CD14-positive monocyte (primary cell): ENCODE measurements around the gene THSD4. TPM values are rescaled to one million over a fixed set of nuclear protein-coding genes. Genes with fewer than 3 reads are reported as not detected.

ENCODE experiments used
- DNase-seq, 3 donors: peaks; one replicate each; pipeline ENCODE4 v3.0.0-alpha.2; 2011 to 2022
- H2AFZ ChIP-seq: 2 replicates; pipeline ENCODE4 v1.6.0; 2012; ENCODE audit warnings: mild to moderate bottlenecking, low read depth, low read length, inconsistent platforms; ENCODE audit not compliant: insufficient read depth, poor library complexity, severe bottlenecking
- H3K27ac ChIP-seq, 2 donors: 1 replicate in 1 of 2; 2 replicates in 1 of 2; pipeline ENCODE4 v1.5.1; 2012 to 2013; ENCODE audit warnings: low read length in 2 of 2, control low read depth in 1 of 2, inconsistent platforms in 1 of 2, low read depth in 1 of 2, mild to moderate bottlenecking in 1 of 2
- H3K27me3 ChIP-seq, 2 donors: one replicate each; pipeline versions ENCODE4 v1.6.0 to v1.6.1; 2011 to 2013; ENCODE audit warnings: low read length in 2 of 2; ENCODE audit not compliant: control insufficient read depth in 2 of 2, insufficient read depth in 2 of 2
- H3K36me3 ChIP-seq, 2 donors: replicated peaks in 1 of 2; 1 replicate in 1 of 2; 2 replicates in 1 of 2; pipeline versions ENCODE4 v1.5.1 to v1.6.1; 2012 to 2013; ENCODE audit warnings: low read length in 2 of 2, control low read depth in 1 of 2, inconsistent platforms in 1 of 2, mild to moderate bottlenecking in 1 of 2; ENCODE audit not compliant: insufficient read depth in 2 of 2, control insufficient read depth in 1 of 2
- H3K4me1 ChIP-seq, 2 donors: 1 replicate in 1 of 2; 2 replicates in 1 of 2; pipeline versions ENCODE4 v1.5.1 to v1.6.1; 2012 to 2013; ENCODE audit warnings: low read length in 2 of 2, control low read depth in 1 of 2, inconsistent platforms in 1 of 2, mild to moderate bottlenecking in 1 of 2, moderate library complexity in 1 of 2; ENCODE audit not compliant: insufficient read depth in 2 of 2, control insufficient read depth in 1 of 2
- H3K4me2 ChIP-seq: replicated peaks from 2 replicates; pipeline ENCODE3; 2012; ENCODE audit warnings: low read length, moderate library complexity, mild to moderate bottlenecking; ENCODE audit not compliant: poor library complexity, severe bottlenecking; ENCODE audit errors: extremely low read depth
- H3K4me3 ChIP-seq, 3 experiments: fragments of 200-600 bp in 1 of 3; sonication (generic) in 1 of 3; replicated peaks in 1 of 3; 1 replicate in 2 of 3; 2 replicates in 1 of 3; pipeline ENCODE4 v1.5.1; 2011 to 2013; ENCODE audit warnings: low read length in 3 of 3, mild to moderate bottlenecking in 3 of 3, control low read depth in 2 of 3, low read depth in 2 of 3, inconsistent platforms in 1 of 3, moderate library complexity in 1 of 3
- H3K79me2 ChIP-seq: 2 replicates; pipeline ENCODE4 v1.6.0; 2012; ENCODE audit warnings: mild to moderate bottlenecking, control low read depth, inconsistent platforms, low read length, moderate library complexity; ENCODE audit not compliant: insufficient read depth
- H3K9ac ChIP-seq: 2 replicates; pipeline ENCODE4 v1.6.0; 2017; ENCODE audit warnings: low read length, mild to moderate bottlenecking; ENCODE audit not compliant: insufficient read depth, poor library complexity, severe bottlenecking
- H3K9me3 ChIP-seq, 2 donors: replicated peaks in 1 of 2; 1 replicate in 1 of 2; 2 replicates in 1 of 2; pipeline versions ENCODE4 v1.5.1 to v1.6.1; 2012 to 2013; ENCODE audit warnings: low read length in 2 of 2, control low read depth in 1 of 2; ENCODE audit not compliant: control insufficient read depth in 1 of 2, insufficient read depth in 1 of 2
- H4K20me1 ChIP-seq: 2 replicates; pipeline ENCODE4 v1.6.0; 2012; ENCODE audit warnings: mild to moderate bottlenecking, low read length, control low read depth, moderate library complexity; ENCODE audit not compliant: insufficient read depth
- H3K27ac Mint-ChIP-seq, 7 donors: one replicate each; pipeline ENCODE4 v1.8.0; 2020; ENCODE audit warnings: mild to moderate bottlenecking in 7 of 7, mixed read lengths in 7 of 7, moderate library complexity in 6 of 7, inconsistent platforms in 2 of 7
- H3K27me3 Mint-ChIP-seq, 3 donors: one replicate each; pipeline ENCODE4 v1.8.0; 2021 to 2022; ENCODE audit warnings: low read depth in 3 of 3, mild to moderate bottlenecking in 3 of 3, mixed read lengths in 3 of 3, moderate library complexity in 3 of 3, inconsistent platforms in 1 of 3
- H3K36me3 Mint-ChIP-seq, 2 donors: one replicate each; pipeline ENCODE4 v1.8.0; 2020; ENCODE audit warnings: mixed read lengths in 2 of 2, inconsistent platforms in 1 of 2, mild to moderate bottlenecking in 1 of 2
- H3K4me1 Mint-ChIP-seq: one replicate; pipeline ENCODE4 v1.8.0; 2020; ENCODE audit warnings: mild to moderate bottlenecking, mixed read lengths
- H3K4me3 Mint-ChIP-seq, 2 donors: one replicate each; pipeline ENCODE4 v1.8.0; 2020; ENCODE audit warnings: mild to moderate bottlenecking in 2 of 2, mixed read lengths in 2 of 2, moderate library complexity in 1 of 2
- H3K9me3 Mint-ChIP-seq, 7 donors: one replicate each; pipeline ENCODE4 v1.8.0; 2020 to 2022; ENCODE audit warnings: mixed read lengths in 7 of 7, mild to moderate bottlenecking in 6 of 7, moderate library complexity in 6 of 7, inconsistent platforms in 2 of 7
- CTCF ChIP-seq: fragments of 200-600 bp; IDR thresholded peaks from one replicate; pipeline ENCODE4 v1.8.0; 2022; ENCODE audit warnings: antibody characterized with exemption, mild to moderate bottlenecking
- WGBS: methylation state at CpG from one replicate; pipeline ENCODE4 v1.1.5; 2013; ENCODE audit warnings: missing lambda C conversion rate; ENCODE audit not compliant: insufficient coverage; 5-methylcytosine and 5-hydroxymethylcytosine counted together
- intact Hi-C, 2 donors: fragments of 100-400 bp; cut with micrococcal nuclease; formaldehyde crosslinking; loops; one replicate each; pipeline versions ENCODE4 v1.15.0 to v1.15.1; 2023
- polyA plus RNA-seq, 3 donors: library from polyadenylated mRNA; depleted of rRNA in 1 of 3; unstranded in 2 of 3; stranded (reverse) in 1 of 3; fragments of 300-500 nt in 2 of 3; fragments of >200 nt in 1 of 3; fragmentation: Illumina TruSeq in 2 of 3; gene quantifications; 1 replicate in 2 of 3; 2 replicates in 1 of 3; pipeline ENCODE4 v1.2.3, GENCODE V29; 2012 to 2021

THSD4 gene
- polyA plus RNA-seq, 3 donors = not detected

DNA sequence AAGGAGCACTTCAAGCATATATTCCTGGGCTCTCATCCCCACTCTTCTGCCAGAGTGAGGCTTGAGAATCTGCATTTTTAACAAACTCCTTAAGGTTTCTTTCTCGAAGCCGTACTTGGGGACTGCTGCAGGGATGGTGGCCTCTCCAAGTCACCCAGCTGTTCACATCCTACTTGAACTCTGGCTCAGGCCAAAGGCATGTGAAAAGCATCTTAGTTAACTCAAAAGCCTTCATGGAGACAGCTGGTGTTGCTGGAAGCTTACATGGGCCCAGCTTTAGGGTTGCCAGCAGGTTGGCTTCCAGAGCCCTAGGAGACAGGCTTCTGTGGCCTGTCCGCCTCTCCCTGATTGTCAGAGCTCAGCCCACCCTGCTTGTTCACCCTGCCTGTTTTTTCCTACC lies 139.2 kb downstream of the THSD4 start:
- no peaks in the 10 kb centered on the region for H3K79me2 ChIP-seq
- no peak overlapping the region for H3K9ac ChIP-seq
- Mint-ChIP-seq H3K9me3 (peaks cover 0 to 4% (median 2%) of the 10 kb centered on the region in 7 donors), H3K27ac (no peak overlapping the region), H3K27me3 (peaks cover 0 to 9% (median 7%) of the 10 kb centered on the region in 3 donors), H3K36me3 (no peaks in the 10 kb centered on the region), H3K4me1 (no peaks in the 10 kb centered on the region), H3K4me3 (no peak overlapping the region)
- no peak overlapping the region for H3K4me3 ChIP-seq
- no peak for DNase-seq
- no peaks in the 10 kb centered on the region for H3K27me3 ChIP-seq
- H3K9me3 ChIP-seq = no peaks in the 10 kb centered on the region
- H3K36me3 ChIP-seq = no peaks in the 10 kb centered on the region
- WGBS = 96% methylated on average over 3 of the region's 3 CpGs
- H4K20me1 ChIP-seq = no peaks in the 10 kb centered on the region
- no peaks in the 10 kb centered on the region for H3K4me1 ChIP-seq
- H3K27ac ChIP-seq = no peak overlapping the region
- no peak overlapping the region for H3K4me2 ChIP-seq
- no peak overlapping the region for H2AFZ ChIP-seq
- intact Hi-C loops = loop anchor here in 1 of 2 donors (10.0 kb wide), 1 partner anchor 60 kb away; no protein-coding TSS in a partner anchor
- no peak for TF ChIP-seq CTCF

GRCh38 chr15:71256934-71257664 lies 141.8 kb downstream of the THSD4 start:
- H3K36me3 Mint-ChIP-seq = no peaks in the 10 kb centered on the region
- Histone ChIP-seq H3K9me3 (no peaks in the 10 kb centered on the region), H3K4me1 (no peaks in the 10 kb centered on the region), H2AFZ (no peak overlapping the region), H3K4me2 (no peak overlapping the region), H3K4me3 (no peak overlapping the region), H3K79me2 (no peaks in the 10 kb centered on the region), H3K27me3 (no peaks in the 10 kb centered on the region), H3K9ac (no peak overlapping the region), H3K27ac (no peak overlapping the region), H3K36me3 (no peaks in the 10 kb centered on the region), H4K20me1 (no peaks in the 10 kb centered on the region)
- peaks cover 0 to 6% (median 2%) of the 10 kb centered on the region in 7 donors for H3K9me3 Mint-ChIP-seq
- 94% methylated on average over 4 of the region's 5 CpGs for whole genome bisulfite sequencing
- DNase-seq = no peak
- no peak overlapping the region for H3K27ac Mint-ChIP-seq
- peaks cover 0 to 8% (median 7%) of the 10 kb centered on the region in 3 donors for H3K27me3 Mint-ChIP-seq
- no peak overlapping the region for H3K4me3 Mint-ChIP-seq
- no peak for TF ChIP-seq CTCF
- no peaks in the 10 kb centered on the region for H3K4me1 Mint-ChIP-seq
- intact Hi-C loops = loop anchor here in 1 of 2 donors (10.0 kb wide), 1 partner anchor 58 kb away; no protein-coding TSS in a partner anchor
